Endodermal cell (in vitro differentiated cells): ENCODE results near the gene GYS2. TPM values are rescaled to one million over a fixed set of nuclear protein-coding genes. Genes with fewer than 3 reads are reported as not detected.
A peak's percentile ranks its signal among the peaks of the same experiment; 100 is the strongest.

Experiments
- DNase-seq: peaks from one replicate; pipeline ENCODE4 v3.0.0-alpha.2; 2017
- H3K27ac ChIP-seq: 2 replicates; pipeline ENCODE4 v1.5.1; 2013; ENCODE audit warnings: mild to moderate bottlenecking, low read depth, low read length, moderate library complexity
- H3K27me3 ChIP-seq: 2 replicates; pipeline ENCODE4 v1.6.1; 2013; ENCODE audit warnings: mild to moderate bottlenecking, low read length, moderate library complexity; ENCODE audit not compliant: insufficient read depth, control insufficient read depth, poor library complexity, severe bottlenecking
- H3K36me3 ChIP-seq: 2 replicates; pipeline ENCODE4 v1.7.0; 2013; ENCODE audit warnings: mild to moderate bottlenecking, low read length, moderate library complexity; ENCODE audit not compliant: control insufficient read depth, insufficient read depth
- H3K4me1 ChIP-seq: one replicate; pipeline ENCODE4 v1.7.0; 2013; ENCODE audit warnings: low read length; ENCODE audit not compliant: control insufficient read depth, insufficient read depth
- H3K4me3 ChIP-seq: 2 replicates; pipeline ENCODE4 v1.5.1; 2013; ENCODE audit warnings: mild to moderate bottlenecking, low read length, moderate library complexity
- H3K9ac ChIP-seq: 2 replicates; pipeline ENCODE4 v1.6.1; 2013; ENCODE audit warnings: mild to moderate bottlenecking, low read length, moderate library complexity; ENCODE audit not compliant: poor library complexity, severe bottlenecking; ENCODE audit errors: extremely low read depth
- H3K9me3 ChIP-seq: 2 replicates; pipeline ENCODE4 v1.6.1; 2013; ENCODE audit warnings: mild to moderate bottlenecking, low read length, moderate library complexity; ENCODE audit not compliant: control insufficient read depth
- H3K27ac Mint-ChIP-seq: 2 replicates; pipeline ENCODE4 v1.8.0; 2020; ENCODE audit warnings: mixed read lengths
- H3K27me3 Mint-ChIP-seq: 2 replicates; pipeline ENCODE4 v1.8.0; 2021; ENCODE audit warnings: mild to moderate bottlenecking, mixed read lengths; ENCODE audit not compliant: insufficient read depth
- H3K36me3 Mint-ChIP-seq: 2 replicates; pipeline ENCODE4 v1.8.0; 2020; ENCODE audit warnings: low read depth, mixed read lengths
- H3K4me1 Mint-ChIP-seq: 2 replicates; pipeline ENCODE4 v1.8.0; 2020; ENCODE audit warnings: mixed read lengths
- H3K4me3 Mint-ChIP-seq: 2 replicates; pipeline ENCODE4 v1.8.0; 2020; ENCODE audit warnings: mild to moderate bottlenecking, moderate library complexity, mixed read lengths
- H3K9me3 Mint-ChIP-seq: 2 replicates; pipeline ENCODE4 v1.8.0; 2020; ENCODE audit warnings: mild to moderate bottlenecking, mixed read lengths
- CTCF ChIP-seq: fragments of 200-600 bp; sonication (generic); conservative IDR thresholded peaks from 2 replicates; pipeline ENCODE4 v1.5.0; 2021; ENCODE audit warnings: antibody characterized with exemption, mild to moderate bottlenecking
- WGBS, 2 experiments: methylation state at CpG; one replicate each; pipeline versions ENCODE4 v1.1.5 to v1.1.7; 2013; ENCODE audit warnings: missing lambda C conversion rate in 2 of 2, mixed read lengths in 1 of 2; ENCODE audit not compliant: insufficient coverage in 1 of 2, insufficient read length in 1 of 2; 5-methylcytosine and 5-hydroxymethylcytosine counted together
- total RNA-seq, 2 donors: library from RNA; stranded (reverse); fragmentation: NEBNext Ultra II Directional in 1 of 2; extraction: Animal tissue kit (Norgen Biotek cat#: 25700) in 1 of 2; gene quantifications; 2 replicates in 1 of 2; 3 replicates in 1 of 2; pipeline ENCODE4 v1.2.1, GENCODE V29; 2021

GYS2 gene
- total RNA-seq, 2 donors from 2014 or later: not detected

GRCh38 chr12:21529456-21529855 lies 75.2 kb downstream of the GYS2 start:
- Histone ChIP-seq H3K9me3 (no peaks in the 10 kb centered on the region), H3K36me3 (no peaks in the 10 kb centered on the region), H3K27ac (no peak overlapping the region), H3K4me1 (no peaks in the 10 kb centered on the region), H3K9ac (no peak overlapping the region), H3K27me3 (peaks cover 74% of the 10 kb centered on the region), H3K4me3 (no peak overlapping the region)
- Mint-ChIP-seq H3K27me3 (peaks cover 79% of the 10 kb centered on the region), H3K36me3 (no peaks in the 10 kb centered on the region), H3K4me3 (no peak overlapping the region), H3K9me3 (peaks cover under 1% of the 10 kb centered on the region), H3K4me1 (peaks cover 7% of the 10 kb centered on the region), H3K27ac (no peak overlapping the region)
- no peak for TF ChIP-seq CTCF
- no peak for DNase-seq
- 70 to 79% methylated on average over 2 of the region's 2 CpGs for WGBS, 2 experiments

- Histone ChIP-seq H3K9me3 (no peaks in the 10 kb centered on the region), H3K27ac (no peak overlapping the region), H3K4me3 (no peak overlapping the region), H3K27me3 (peaks cover 74% of the 10 kb centered on the region), H3K9ac (no peak overlapping the region), H3K36me3 (no peaks in the 10 kb centered on the region), H3K4me1 (no peaks in the 10 kb centered on the region)
- H3K4me3 Mint-ChIP-seq: no peak overlapping the region
- H3K9me3 Mint-ChIP-seq: peaks cover 4% of the 10 kb centered on the region
- no peaks in the 10 kb centered on the region for H3K36me3 Mint-ChIP-seq
- DNase-seq: no peak
- peaks cover 7% of the 10 kb centered on the region for H3K4me1 Mint-ChIP-seq
- 86 to 100% methylated on average over 1 to 5 of the region's 5 CpGs for WGBS, 2 experiments
- H3K27ac Mint-ChIP-seq: no peak overlapping the region
- TF ChIP-seq CTCF: no peak
- H3K27me3 Mint-ChIP-seq: peaks cover 80% of the 10 kb centered on the region
These were observed 75.7 kb downstream of the GYS2 start for GRCh38 chr12:21528953-21529352.

DNA sequence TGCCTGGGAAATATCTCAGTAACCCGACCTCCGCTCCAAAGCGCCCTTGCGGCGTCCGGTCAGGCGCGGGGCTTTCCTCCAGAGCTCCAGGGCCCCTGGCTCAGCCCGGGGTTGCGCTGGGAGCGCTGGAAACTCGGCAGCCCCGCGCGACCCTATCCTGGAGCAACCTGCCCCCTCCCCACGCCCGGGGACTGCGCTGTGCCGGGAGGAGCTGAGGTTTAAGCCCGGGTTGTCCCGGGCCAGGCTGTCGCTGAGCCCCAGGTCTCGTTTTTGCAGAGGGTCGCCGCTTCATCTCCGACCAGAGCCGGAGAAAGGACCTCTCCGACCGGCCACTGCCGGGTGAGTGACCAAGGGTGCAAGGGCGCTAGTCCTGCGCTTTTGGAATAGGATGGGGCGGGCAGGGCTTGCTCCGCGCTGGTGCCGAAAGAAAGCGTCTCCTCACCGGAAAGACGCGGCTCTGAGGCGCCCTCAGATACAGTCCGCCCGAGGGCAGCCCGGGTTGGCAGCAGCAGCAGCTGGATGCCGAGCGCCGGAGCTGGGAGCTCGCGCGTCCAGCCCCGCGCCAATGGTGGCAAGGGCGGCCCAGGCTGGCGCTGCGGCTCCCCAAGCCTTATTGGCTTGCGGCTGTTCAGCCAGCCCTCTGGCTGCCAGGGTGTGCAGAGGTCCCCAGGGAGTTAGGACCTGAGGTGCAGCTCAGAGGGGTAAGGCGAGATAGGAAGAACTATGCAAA lies 77.0 kb downstream of the GYS2 start:
- H3K27me3 Mint-ChIP-seq: peaks cover 78% of the 10 kb centered on the region
- Histone ChIP-seq H3K36me3 (no peaks in the 10 kb centered on the region), H3K27me3 (peaks cover 74% of the 10 kb centered on the region), H3K9ac (no peak overlapping the region), H3K9me3 (no peaks in the 10 kb centered on the region), H3K27ac (no peak overlapping the region), H3K4me3 (peak overlapping the region; percentile 83), H3K4me1 (no peaks in the 10 kb centered on the region)
- no peaks in the 10 kb centered on the region for H3K36me3 Mint-ChIP-seq
- H3K4me1 Mint-ChIP-seq: peaks cover 7% of the 10 kb centered on the region
- WGBS, 2 experiments: 0 to 1% methylated on average over 23 to 57 of the region's 57 CpGs
- peak; percentile 93 for DNase-seq
- H3K9me3 Mint-ChIP-seq: peaks cover 4% of the 10 kb centered on the region
- no peak overlapping the region for H3K27ac Mint-ChIP-seq
- peak; percentile 39 for TF ChIP-seq CTCF
- H3K4me3 Mint-ChIP-seq: peak overlapping the region; percentile 60
